HEK293 (cell line): Measurements from ENCODE around the gene ANKEF1.

Source experiments
- ATF2 ChIP-seq: fragments of 450-650 bp; formaldehyde crosslinking; IDR thresholded peaks from 2 replicates; pipeline ENCODE4 v1.5.1; 2016; ENCODE audit warnings: missing biosample characterization, missing genetic modification characterization, low read depth
- CTCF ChIP-seq: fragments of 450-650 bp; formaldehyde crosslinking; IDR thresholded peaks from 2 replicates; pipeline ENCODE4 v1.5.1; 2016; ENCODE audit warnings: missing biosample characterization, missing genetic modification characterization
- PBX3 ChIP-seq: sonication (generic); formaldehyde crosslinking; IDR thresholded peaks from 2 replicates; pipeline ENCODE4 v1.8.1; 2022; ENCODE audit warnings: mild to moderate bottlenecking, moderate library complexity, missing genetic modification reagents
- ZBTB49 ChIP-seq: fragments of 450-650 bp; formaldehyde crosslinking; IDR thresholded peaks from 2 replicates; pipeline ENCODE4 v1.5.1; 2016; ENCODE audit warnings: missing biosample characterization, missing genetic modification characterization, low read depth
- ZFHX2 ChIP-seq: fragments of 450-650 bp; formaldehyde crosslinking; conservative IDR thresholded peaks from 2 replicates; pipeline ENCODE4 v1.5.1; 2016; ENCODE audit warnings: missing biosample characterization, missing genetic modification characterization
- ZNF121 ChIP-seq: fragments of 450-650 bp; formaldehyde crosslinking; IDR thresholded peaks from 2 replicates; pipeline ENCODE4 v1.5.1; 2016; ENCODE audit warnings: missing biosample characterization, missing genetic modification characterization
- ZNF140 ChIP-seq: fragments of 450-650 bp; formaldehyde crosslinking; IDR thresholded peaks from 2 replicates; pipeline ENCODE4 v1.5.1; 2016; ENCODE audit warnings: missing biosample characterization, missing genetic modification characterization
- ZNF239 ChIP-seq: fragments of 450-650 bp; formaldehyde crosslinking; IDR thresholded peaks from 2 replicates; pipeline ENCODE4 v1.5.1; 2016; ENCODE audit warnings: missing biosample characterization, missing genetic modification characterization
- ZNF280D ChIP-seq: fragments of 450-650 bp; formaldehyde crosslinking; IDR thresholded peaks from 2 replicates; pipeline ENCODE4 v1.5.1; 2016; ENCODE audit warnings: missing biosample characterization, missing genetic modification characterization
- ZNF549 ChIP-seq: fragments of 450-650 bp; IDR thresholded peaks from 2 replicates; pipeline ENCODE4 v1.5.1; 2018; ENCODE audit warnings: missing biosample characterization, missing genetic modification characterization, mild to moderate bottlenecking, inconsistent platforms, moderate library complexity
- ZNF555 ChIP-seq: fragments of 450-650 bp; formaldehyde crosslinking; conservative IDR thresholded peaks from 2 replicates; pipeline ENCODE4 v1.5.1; 2017; ENCODE audit warnings: missing biosample characterization, mild to moderate bottlenecking, missing genetic modification characterization, inconsistent platforms
- ZNF600 ChIP-seq: fragments of 450-650 bp; formaldehyde crosslinking; IDR thresholded peaks from 2 replicates; pipeline ENCODE4 v1.5.1; 2016; ENCODE audit warnings: missing biosample characterization, missing genetic modification characterization
- ZNF639 ChIP-seq: fragments of 450-650 bp; formaldehyde crosslinking; IDR thresholded peaks from 2 replicates; pipeline ENCODE4 v1.5.1; 2016; ENCODE audit warnings: missing biosample characterization, missing genetic modification characterization
- ZSCAN23 ChIP-seq: fragments of 450-650 bp; formaldehyde crosslinking; IDR thresholded peaks from 2 replicates; pipeline ENCODE4 v1.5.1; 2016; ENCODE audit warnings: missing biosample characterization, missing genetic modification characterization

GRCh38 chr20:10065154-10065833 lies 30.5 kb downstream of the ANKEF1 start:
- TF ChIP-seq CTCF = no peak
- no peak for TF ChIP-seq ZBTB49 (tag by site-specific recombination)
- no peak for TF ChIP-seq ZNF555 (tag by site-specific recombination)
- no peak for TF ChIP-seq ZNF549 (tag by site-specific recombination)
- TF ChIP-seq PBX3 (CRISPR knock-in tag) = no peak
- TF ChIP-seq ZNF140 = no peak
- TF ChIP-seq ZSCAN23 (tag by site-specific recombination) = no peak
- TF ChIP-seq ZNF239 (tag by site-specific recombination) = no peak
- no peak for TF ChIP-seq ZNF280D (tag by site-specific recombination)
- no peak for TF ChIP-seq ZNF121 (tag by site-specific recombination)
- TF ChIP-seq ZNF639 = no peak
- TF ChIP-seq ATF2 (tag by site-specific recombination) = no peak
- TF ChIP-seq ZNF600 (tag by site-specific recombination) = no peak
- TF ChIP-seq ZFHX2 = no peak
